ENCODE data around the gene RNF207.

The RNF207 gene

DNA sequence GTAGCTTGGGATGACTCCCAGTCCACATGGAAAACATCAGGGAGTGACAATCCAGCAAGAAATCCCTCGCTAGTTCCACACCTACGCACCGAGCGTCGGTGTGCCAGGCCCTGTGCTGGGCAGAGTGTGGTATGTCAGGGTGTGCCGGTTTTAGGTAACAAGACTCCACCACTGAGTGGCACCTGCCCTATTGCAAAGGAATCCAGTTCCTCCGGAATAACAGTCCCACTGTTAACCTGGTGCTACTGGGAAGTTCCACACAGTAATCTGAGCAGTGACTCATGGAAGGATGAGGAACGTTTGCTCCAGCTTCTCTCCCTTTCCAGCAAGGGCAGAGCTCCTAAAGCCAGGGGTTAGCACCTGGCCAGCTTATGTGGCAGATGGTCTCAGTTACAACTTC is 14.3 kb downstream of the RNF207 start:
- no peak overlapping the region for H3K4me3 ChIP-seq (ENCODE audit: low read depth, low read length)
- TF ChIP-seq CTCF (IDR thresholded peaks at IDR 0.05; ENCODE audit: borderline replicate concordance, insufficient read depth, low read depth, low read length): no peak

- TF ChIP-seq CTCF (IDR thresholded peaks at IDR 0.05; ENCODE audit: borderline replicate concordance, insufficient read depth, low read depth, low read length): no peak
- H3K4me3 ChIP-seq (ENCODE audit: low read depth, low read length): no peak overlapping the region
Observed at GRCh38 chr1:6221210-6221784, 15.4 kb downstream of the RNF207 start.

- no peak overlapping the region for H3K4me3 ChIP-seq (ENCODE audit: low read depth, low read length)
- TF ChIP-seq CTCF (IDR thresholded peaks at IDR 0.05; ENCODE audit: borderline replicate concordance, insufficient read depth, low read depth, low read length): no peak
Observed at GRCh38 chr1:6222636-6223035, 16.7 kb downstream of the RNF207 start.

- TF ChIP-seq CTCF (IDR thresholded peaks at IDR 0.05; ENCODE audit: borderline replicate concordance, insufficient read depth, low read depth, low read length): no peak
- H3K4me3 ChIP-seq (ENCODE audit: low read depth, low read length): no peak overlapping the region
Observed at GRCh38 chr1:6223617-6224016, 17.7 kb downstream of the RNF207 start.

- no peak overlapping the region for H3K4me3 ChIP-seq (ENCODE audit: low read depth, low read length)
- no peak for TF ChIP-seq CTCF (IDR thresholded peaks at IDR 0.05; ENCODE audit: borderline replicate concordance, insufficient read depth, low read depth, low read length)
Observed at GRCh38 chr1:6224718-6225117, 18.8 kb downstream of the RNF207 start.

- no peak for TF ChIP-seq CTCF (IDR thresholded peaks at IDR 0.05; ENCODE audit: borderline replicate concordance, insufficient read depth, low read depth, low read length)
- H3K4me3 ChIP-seq (ENCODE audit: low read depth, low read length): no peak overlapping the region
Observed at GRCh38 chr1:6225651-6226050, 19.7 kb downstream of the RNF207 start.

GRCh38 chr1:6233376-6233775 is 27.5 kb downstream of the RNF207 start:
- no peak overlapping the region for H3K4me3 ChIP-seq (ENCODE audit: low read depth, low read length)
- TF ChIP-seq CTCF (IDR thresholded peaks at IDR 0.05; ENCODE audit: borderline replicate concordance, insufficient read depth, low read depth, low read length): no peak
